Measurements from ENCODE around the gene SP140.
"Not testable (repeated sequence)": the region's sequence is repeated elsewhere in the genome, so short reads cannot be mapped to it uniquely, and the experiment has no call there.

The SP140 gene

GRCh38 chr2:230289311-230289710, 63.8 kb downstream of the SP140 start:
- DNase-seq (ENCODE audit: low spot score), result not testable (repeated sequence)

- no peak for DNase-seq (ENCODE audit: low spot score)
Observed at GRCh38 chr2:230295192-230295591, 69.7 kb downstream of the SP140 start.

GRCh38 chr2:230296917-230297316, 71.4 kb downstream of the SP140 start:
- DNase-seq (ENCODE audit: low spot score), result no peak

- no peak for DNase-seq (ENCODE audit: low spot score)
Observed at GRCh38 chr2:230299618-230300017, 74.1 kb downstream of the SP140 start.

- DNase-seq (ENCODE audit: low spot score), result no peak
Observed at GRCh38 chr2:230305416-230306275, 80.1 kb downstream of the SP140 start.

GRCh38 chr2:230306474-230306873, 80.9 kb downstream of the SP140 start:
- no peak for DNase-seq (ENCODE audit: low spot score)

- DNase-seq (ENCODE audit: low spot score), result no peak
Observed at GRCh38 chr2:230307485-230307884, 81.9 kb downstream of the SP140 start.

- DNase-seq (ENCODE audit: low spot score), result no peak
Observed at GRCh38 chr2:230308402-230309000, 83.0 kb downstream of the SP140 start.

- DNase-seq (ENCODE audit: low spot score), result not testable (repeated sequence)
Observed at GRCh38 chr2:230310792-230311191, 85.3 kb downstream of the SP140 start.

GRCh38 chr2:230311634-230312033, 86.1 kb downstream of the SP140 start:
- DNase-seq (ENCODE audit: low spot score), result not testable (repeated sequence)

GRCh38 chr2:230312638-230313037, 87.1 kb downstream of the SP140 start:
- DNase-seq (ENCODE audit: low spot score), result no peak

- no peak for DNase-seq (ENCODE audit: low spot score)
Observed at GRCh38 chr2:230317366-230317765, 91.8 kb downstream of the SP140 start.

GRCh38 chr2:230318190-230319121, 92.9 kb downstream of the SP140 start:
- DNase-seq (ENCODE audit: low spot score), result no peak

GRCh38 chr2:230319211-230319862, 93.8 kb downstream of the SP140 start:
- no peak for DNase-seq (ENCODE audit: low spot score)

- DNase-seq (ENCODE audit: low spot score), result no peak
Observed at GRCh38 chr2:230321031-230321430, 95.5 kb downstream of the SP140 start.

- DNase-seq (ENCODE audit: low spot score), result no peak
Observed at GRCh38 chr2:230322561-230323384, 97.2 kb downstream of the SP140 start.

- no peak for DNase-seq (ENCODE audit: low spot score)
Observed at GRCh38 chr2:230323385-230324106, 98.0 kb downstream of the SP140 start.

- DNase-seq (ENCODE audit: low spot score), result no peak
Observed at GRCh38 chr2:230324503-230324902, 99.0 kb downstream of the SP140 start.

GRCh38 chr2:230325316-230326243, 100.0 kb downstream of the SP140 start:
- no peak for DNase-seq (ENCODE audit: low spot score)
